Activated naive CD4-positive, alpha-beta T cell treated with anti-CD3 and anti-CD28 coated beads, Interleukin-2, amount 50 U/mL, for 16 hours (primary cell): ENCODE measurements around the gene FBXO2.
A peak's percentile ranks its signal among the peaks of the same experiment; 100 is the strongest.

Experiments
- DNase-seq: peaks from one replicate; pipeline ENCODE4 v3.0.0-alpha.2; 2020

The FBXO2 gene

DNA sequence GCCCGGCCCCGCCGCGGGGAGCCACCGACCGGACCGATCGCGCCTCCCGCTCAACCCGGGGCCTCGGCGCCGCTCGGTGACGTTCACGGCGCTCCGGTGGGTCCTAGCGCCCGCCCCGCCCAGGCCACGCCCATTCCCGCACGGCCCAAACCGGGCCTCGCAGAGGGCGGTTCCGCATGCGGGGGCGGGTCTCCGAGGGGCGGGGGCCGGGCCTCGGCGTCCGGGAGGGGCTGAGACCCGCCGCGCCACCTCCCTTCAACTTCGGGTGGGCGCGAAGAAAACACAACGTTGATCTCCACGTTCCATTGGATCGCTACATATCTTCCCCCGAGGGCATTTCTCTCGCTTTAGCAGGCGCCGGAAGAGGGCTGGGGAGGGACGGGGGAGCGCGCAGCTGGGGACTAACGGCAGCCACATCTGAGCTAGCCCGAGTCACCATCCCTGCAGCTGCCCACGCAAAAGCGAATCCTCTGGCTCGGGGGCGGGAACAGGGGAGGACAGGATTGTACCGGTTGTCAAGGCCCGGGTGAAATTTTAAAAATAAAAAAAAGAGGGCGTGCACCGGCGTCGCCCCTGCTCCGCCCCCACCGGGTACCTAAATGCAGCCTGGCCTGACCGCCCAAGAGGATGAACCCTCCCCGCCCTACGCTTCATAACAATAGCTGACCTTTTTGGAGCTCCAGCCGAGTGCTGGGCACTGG, 27.0 kb upstream of the FBXO2 start, which contains the start of gene MAD2L2:
Gene MAD2L2, minus strand, starts transcription at position 78 of the 701 bp plus-strand sequence. CDS start 547 bp downstream, outside the sequence.
- peak; percentile 94 for DNase-seq

DNA sequence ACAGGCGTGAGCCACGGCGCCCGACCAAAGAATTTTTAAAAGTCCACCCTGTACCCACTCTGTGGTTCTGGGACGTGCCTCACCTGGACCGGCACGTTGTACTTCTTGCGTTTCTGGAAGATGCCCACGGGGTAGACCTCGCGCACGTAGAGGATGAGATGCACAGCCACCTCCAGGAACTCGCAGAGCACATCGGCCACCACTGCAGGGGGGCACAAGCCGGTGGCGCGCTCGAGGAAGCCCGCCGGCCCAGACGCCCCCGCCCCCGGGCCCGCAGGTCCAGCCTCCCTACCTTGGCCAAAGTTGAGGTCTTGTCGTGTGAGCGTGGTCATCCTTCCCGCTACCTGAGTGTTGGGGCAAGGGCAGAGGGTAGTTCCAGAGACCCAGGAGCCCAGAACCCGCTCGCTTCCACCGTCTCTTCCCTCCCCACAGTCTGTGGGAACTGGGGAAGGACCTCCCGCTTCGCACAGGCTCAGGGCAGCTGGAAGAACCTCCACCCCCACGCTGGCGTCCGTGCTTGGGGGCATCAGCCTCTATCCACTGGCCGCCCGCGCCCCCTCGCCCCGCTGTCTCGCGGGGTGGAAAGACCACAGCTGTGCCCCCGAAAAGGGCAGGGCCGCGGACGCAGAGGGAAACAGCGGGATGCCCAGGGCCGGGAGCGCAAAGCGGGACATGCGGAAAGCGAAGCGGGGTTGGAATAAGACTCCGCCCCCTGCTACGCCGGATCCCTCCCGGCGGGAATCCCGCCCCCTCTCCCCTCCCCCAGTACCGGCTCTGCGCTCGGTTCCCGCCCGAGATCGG, 26.2 kb upstream of the FBXO2 start:
- no peak for DNase-seq

DNA sequence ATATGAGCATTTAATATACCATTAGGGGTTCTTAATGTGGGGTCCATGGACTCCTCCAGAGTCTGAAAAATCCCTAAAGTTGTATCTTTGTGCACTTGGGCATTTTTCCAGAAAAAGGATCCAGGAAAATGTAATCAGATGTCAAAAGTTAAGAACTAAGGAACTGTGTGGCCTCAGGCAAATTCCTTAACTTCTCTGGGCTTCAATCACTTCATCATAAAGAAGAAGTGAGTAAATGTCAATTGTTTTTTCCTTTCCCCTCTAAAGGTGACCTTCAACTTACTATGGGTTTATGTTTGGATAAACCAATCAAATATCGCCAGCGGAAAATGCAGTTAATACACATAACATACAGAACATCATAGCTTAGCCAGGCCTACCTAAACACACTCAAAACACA, 24.2 kb upstream of the FBXO2 start:
- no peak for DNase-seq

DNA sequence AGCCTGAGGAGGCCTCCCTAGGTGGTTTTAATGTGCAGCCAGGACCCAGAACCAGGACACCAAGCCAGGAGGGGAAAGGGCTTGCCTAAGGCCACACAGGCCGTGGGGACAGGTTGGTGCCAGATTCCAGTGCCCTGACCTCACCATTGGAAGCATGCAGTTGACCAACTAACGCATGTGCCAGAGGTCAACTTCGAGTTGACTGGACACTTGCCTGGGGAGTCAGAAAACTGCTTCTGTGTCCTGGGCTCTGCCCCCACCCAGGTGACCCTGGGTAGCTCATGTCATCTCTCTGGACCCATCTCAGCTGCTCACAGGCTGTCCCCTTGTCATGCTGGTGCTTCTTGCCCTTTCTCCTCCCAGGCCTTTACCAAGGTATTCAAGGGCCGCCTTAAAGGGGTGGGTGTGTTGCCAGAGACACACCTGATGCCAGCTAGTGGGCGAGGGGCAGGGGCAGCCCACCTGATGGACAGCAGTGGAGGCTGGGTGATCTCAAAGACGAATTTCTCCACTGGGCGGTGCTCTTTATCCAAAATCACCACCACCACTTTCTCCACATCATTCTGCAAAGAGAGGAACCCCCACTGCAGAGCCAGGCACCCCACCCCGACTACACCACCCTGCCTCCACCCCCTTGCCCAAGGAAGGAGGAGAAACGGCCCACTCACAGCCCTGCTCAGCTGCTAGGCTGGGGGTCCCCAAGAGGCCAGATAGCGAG, 22.3 kb upstream of the FBXO2 start:
- no peak for DNase-seq

DNA sequence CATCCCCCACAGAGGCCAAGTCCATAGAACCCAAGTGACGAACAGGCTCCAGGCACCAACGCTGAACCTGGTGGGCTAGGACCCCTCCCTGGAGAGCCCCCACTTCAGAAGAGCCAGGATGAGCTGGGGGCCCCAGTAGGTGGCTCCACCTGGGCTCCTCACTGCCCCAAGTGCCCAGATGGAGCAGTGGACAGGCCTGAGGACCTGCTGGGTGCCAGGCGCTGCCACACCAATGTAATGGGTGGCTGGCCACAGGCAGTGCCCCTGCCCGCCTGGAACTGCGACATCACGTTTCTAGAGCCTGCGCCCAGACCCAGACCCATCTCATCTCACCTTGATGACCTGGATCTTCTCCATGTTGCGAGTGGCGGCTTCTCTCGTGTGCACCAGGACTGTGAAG, 21.1 kb upstream of the FBXO2 start:
- no peak for DNase-seq

DNA sequence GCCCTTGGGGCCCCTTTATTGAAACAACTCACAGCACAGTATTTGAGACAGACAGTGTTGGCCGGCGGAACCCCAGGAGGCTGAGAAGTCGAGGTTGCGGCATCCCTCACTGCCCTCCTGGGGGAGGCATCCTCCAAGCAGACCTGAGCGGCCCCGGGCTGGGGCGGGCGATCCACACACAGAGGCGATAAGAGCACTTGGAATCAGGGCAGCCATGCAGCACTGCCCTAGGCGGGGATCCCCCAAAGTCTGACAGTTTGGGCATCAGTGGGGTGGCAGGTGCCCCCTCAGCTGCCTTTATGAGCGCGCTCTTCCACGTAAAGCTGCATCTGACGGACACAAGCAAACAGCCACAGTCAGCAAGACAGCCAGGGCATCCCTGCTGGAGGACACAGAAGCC, 20.3 kb upstream of the FBXO2 start:
- DNase-seq = no peak

DNA sequence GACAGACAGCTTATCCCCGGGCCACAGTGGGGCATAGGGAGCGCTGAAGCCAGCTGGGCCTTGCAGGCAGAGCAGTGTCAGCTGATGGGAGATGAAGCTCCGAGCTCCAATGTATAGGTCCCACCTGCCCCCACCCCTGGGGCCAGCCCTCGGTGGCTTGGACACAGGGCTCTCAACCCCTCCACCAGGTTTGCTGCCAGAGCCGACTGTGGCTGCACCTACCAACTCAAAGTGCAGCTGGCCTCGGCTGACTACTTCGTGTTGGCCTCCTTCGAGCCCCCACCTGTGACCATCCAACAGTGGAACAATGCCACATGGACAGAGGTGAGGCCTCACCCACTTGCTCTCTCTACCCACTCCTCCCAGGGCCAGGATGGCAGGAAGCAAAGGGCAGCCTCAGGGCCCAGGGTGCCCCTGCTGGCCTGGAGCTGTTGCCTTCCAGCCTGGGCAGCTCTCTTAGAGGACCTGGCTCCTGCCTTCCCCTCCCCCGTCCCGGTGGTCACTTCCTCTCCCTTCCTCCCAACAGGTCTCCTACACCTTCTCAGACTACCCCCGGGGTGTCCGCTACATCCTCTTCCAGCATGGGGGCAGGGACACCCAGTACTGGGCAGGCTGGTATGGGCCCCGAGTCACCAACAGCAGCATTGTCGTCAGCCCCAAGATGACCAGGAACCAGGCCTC, 19.0 kb upstream of the FBXO2 start:
- no peak for DNase-seq

DNA sequence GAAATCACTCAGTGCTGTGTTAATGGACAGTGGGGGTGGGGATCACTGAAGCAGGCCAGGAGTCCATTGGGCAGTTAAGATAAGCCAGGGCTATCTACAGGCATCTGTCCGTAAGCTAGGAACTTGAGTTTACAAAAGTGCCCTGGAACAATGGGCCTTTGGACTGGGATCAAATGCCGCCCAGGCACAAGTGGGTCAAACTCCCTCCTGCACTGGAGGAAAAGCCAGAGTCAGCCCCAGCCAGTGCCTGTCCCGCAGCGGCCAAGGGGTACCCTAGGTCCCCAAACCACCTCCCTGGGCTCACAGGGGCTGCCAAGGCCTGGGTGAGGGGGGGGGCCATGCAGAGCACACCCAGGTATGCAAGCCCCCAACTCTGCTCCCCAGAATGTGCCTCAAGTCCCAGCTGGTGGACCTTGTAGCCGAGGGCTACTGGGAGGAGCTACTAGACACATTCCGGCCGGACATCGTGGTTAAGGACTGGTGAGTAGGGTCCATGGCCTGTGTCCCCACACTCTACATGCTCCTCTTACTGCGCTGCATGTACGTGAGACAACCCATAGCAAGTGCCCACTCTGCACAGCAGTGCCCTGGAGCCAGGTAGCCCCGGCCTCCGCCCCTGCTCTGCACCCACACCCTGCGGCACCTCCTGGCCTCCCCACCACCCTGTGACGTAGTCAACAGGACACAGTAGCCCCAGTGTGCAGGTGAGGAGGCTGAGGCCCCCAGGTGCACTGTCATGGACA, 17.5 kb upstream of the FBXO2 start:
- DNase-seq = no peak

DNA sequence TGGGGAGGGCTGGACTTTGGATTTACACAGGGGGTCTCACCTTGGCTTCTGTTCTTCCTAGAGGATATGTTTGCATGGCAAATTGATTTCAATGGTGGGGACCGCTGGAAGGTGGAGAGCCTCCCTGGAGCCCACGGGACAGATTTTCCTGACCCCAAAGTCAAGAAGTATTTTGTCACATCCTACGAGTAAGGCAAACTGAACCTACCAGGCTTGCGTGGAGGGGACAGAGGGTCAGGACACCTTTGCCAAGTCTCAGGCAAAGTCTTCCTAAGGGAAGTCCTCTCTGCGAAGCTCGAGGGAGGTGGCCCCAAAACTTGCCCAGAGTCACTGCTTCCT, 16.9 kb upstream of the FBXO2 start:
- DNase-seq = no peak

DNA sequence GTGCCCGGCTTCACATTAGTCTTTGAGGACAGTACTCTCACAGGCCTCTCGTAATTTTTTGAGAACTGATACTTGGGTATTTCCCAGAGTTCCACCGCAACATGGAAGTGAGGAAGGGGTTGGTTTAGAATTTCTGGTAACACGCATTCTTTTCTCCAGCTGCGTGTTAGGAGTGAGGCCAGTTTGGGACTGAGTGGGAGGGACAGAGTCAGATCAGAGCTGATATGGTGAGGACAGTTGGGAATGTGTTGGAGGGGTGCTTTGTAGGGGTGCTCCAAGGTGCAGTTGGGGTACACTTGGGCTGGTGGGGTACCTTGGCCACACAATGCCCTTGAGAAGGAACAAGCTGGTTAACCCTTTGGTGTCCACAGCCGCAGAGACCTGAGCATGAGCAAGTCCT, 16.5 kb upstream of the FBXO2 start:
- no peak for DNase-seq

DNA sequence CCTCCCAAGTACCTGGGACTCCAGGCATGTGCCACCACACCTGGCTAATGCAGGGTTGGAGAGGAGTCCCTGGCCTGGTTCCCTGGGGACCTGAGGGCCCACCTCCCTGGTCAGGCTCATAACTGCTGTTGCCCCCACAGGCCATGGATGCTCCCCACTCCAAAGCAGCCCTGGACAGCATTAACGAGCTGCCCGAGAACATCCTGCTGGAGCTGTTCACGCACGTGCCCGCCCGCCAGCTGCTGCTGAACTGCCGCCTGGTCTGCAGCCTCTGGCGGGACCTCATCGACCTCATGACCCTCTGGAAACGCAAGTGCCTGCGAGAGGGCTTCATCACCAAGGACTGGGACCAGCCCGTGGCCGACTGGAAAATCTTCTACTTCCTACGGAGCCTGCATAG, 14.3 kb upstream of the FBXO2 start:
- no peak for DNase-seq

DNA sequence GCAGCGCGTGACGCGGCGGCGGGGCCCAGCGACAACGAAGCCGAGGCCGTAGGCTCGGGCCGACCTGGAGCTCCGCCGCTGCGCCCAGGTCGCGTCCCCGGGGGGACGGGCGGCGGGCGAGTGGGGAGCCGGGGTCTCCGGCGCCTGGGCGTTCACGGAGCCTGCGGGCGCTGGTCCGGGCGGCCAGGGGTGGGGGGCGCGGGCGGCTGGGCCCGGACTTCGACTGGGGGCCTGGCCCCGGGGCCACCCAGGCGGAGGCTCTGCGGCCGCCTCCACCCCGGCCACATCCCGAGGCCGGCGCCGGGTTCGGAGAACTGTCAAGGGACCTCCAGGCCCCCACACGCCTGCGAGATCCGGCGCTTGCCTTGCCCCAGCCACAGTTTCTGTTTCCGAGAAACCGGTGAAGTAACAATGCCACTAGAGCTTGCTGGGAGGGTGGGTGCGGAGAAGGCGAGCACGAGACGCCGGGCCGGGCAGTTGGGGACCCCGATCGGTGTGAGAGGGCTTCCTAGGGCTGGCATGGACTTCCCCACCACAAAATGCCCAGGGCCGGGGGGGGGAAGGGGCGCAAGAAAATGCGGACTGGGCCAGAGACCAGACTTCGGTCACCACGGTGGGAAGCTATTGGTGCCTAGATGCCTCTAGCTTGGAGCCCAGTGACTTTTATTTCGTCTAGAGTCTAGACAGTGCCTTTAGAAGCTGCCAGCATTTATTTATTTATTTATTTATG, 10.3 kb upstream of the FBXO2 start:
- DNase-seq = peak; percentile 60

DNA sequence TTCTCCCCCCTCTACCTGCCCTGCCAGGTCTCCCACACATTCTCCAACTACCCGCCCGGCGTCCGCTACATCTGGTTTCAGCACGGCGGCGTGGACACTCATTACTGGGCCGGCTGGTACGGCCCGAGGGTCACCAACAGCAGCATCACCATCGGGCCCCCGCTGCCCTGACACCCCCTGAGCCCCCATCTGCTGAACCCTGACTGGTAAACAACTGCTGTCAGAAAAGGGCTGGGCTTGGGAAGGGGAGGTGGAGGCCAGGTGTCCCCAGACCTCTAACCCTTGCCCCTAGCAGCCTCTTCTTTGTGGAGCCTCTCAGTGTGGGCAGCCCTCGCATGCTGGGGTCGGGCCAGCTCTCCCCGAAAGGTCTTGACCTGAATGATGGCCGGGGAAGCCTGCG, 6.9 kb upstream of the FBXO2 start:
- DNase-seq = no peak

DNA sequence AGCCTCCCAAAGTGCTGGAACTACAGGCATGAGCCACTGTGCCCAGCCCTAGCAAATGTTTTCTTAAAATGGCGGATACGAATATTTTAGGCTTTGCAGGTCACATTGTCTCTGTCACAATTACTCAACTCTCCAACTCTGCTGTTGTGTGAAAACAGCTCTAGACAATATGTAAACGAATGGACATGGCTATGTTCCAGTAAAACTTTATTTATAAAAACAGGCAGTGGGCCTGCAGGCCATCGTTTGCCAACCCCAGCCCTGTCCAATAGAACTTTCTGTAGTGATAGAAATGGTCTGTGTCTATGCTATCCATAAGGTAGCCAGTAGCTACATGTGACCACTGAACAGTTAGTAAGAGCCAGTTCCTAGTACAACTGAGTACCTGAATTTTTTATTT, 5.5 kb upstream of the FBXO2 start:
- DNase-seq = no peak

DNA sequence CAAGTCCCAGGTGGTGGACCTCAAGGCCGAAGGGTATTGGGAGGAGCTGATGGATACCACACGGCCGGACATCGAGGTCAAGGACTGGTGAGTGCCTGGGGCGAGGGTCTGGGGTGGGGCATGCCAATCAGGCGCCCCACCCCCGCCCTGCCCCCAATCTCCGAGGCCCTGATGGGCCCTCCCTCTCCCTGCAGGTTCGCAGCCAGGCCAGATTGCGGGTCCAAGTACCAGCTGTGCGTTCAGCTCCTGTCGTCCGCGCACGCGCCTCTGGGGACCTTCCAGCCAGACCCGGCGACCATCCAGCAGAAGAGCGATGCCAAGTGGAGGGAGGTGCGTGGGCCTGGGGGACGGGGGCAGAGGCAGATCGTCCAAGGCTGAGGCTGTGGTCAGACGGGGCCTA, 4.3 kb upstream of the FBXO2 start:
- no peak for DNase-seq

DNA sequence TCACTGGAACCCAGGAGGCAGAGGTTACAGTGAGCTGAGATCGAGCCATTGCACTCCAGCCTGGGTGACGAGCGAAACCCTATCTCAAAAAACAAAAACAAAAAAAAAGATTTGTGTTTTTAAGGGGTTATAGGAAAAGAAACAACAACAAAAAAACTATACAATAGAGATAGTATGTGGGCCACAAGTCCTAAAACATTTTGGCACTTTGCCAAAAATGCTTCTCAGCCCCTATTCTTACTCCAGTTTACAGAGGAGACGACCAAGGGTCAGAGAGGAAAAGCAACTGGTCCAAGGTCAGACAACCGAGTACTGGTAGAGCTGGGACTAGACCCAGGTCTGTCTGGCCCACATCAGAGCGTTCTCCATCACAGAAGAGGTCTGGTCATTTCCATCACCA, 3.4 kb upstream of the FBXO2 start:
- no peak for DNase-seq

DNA sequence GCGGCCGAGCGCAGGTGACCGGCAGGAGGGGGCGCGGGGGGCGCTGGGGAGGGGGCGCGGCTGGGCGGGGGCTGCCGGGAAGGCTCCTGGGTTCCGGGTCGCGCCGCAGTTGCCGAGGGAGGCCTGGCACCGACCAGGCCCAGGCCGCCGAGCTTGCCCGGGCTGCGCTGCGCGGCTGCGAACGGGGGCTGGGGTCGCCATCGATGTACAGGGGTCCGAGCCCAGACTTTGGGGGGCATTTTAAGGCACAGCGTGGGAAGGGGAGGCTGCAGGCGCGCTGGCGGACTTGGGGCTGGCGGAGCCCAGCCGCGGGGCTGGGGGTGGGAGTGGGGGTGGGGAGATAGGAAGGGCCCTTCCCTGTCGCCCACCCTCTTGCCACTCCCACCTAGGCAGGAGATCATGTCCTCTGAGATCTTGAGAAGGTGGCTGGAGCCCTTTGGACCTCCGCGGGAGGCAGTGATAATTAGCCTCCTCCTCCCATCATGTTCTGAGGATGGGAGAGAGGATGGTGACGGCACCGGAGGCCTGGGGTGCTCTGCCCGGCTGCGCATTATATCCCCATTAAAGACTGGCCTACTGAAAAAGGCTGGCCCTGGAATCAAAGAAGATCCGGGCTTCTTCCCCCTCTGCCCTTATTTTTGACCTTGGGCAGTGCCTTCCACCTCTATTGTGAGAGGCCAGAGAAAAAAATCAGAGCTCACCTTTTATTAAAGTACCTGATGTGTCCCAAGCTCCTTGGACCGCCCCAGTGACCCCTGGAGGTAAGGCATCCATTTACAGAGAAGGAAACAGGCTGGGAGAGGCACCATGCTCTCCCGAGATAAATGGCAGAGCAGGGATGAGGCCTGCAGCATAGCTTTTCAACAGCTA, 945 bp upstream of the FBXO2 start:
- DNase-seq = no peak

DNA sequence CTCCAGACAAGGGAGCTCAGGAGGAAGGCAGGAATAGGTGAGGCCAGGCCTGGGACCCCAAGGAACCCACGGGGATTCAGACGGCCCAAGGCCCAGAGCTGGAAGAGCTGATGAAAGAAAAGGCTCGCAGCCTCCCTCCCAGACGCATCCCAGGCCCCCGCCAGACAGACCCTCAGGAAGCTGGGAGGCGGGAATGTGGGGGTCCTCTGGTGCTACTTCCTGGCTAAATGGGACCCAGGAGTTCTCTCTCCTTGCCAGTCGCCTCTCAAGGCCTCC, 430 bp downstream of the FBXO2 start:
- no peak for DNase-seq

DNA sequence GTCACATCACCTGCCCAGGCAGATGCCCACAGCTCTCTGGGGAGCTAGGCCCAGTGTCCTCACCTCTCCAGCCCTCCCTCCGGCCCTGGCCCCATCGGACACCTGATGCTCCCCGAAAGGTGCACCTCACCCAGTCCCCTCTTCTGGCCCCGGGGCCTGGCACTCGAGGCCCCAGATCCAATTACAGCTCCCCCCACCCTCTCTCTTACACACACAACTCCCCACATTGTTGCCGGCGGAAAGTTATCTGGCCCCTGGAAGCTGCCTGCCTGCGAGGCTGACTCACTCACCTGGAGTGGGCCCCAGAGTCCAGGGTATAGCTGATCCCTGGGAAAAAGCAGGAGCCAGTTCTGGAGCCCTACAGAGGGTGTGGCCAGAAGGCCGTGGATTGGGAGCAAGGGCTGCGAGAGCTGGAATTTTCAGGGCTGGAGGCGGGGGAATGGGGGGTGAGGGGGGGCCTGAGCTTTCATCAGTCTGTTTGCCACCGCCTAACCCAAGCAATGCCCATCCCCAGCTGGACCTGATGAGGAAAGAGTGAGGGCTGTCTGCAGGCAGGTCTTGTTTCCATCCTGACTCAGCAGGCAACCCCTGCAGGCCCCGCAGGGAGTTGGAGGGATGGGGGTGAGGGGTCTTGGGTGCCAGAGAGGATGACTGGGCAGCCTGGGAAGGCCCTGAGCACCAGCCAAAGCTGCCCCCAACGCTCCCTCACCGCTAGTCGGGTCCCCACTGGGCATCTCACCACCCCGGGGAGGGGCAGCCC, 948 bp downstream of the FBXO2 start:
- DNase-seq = no peak

DNA sequence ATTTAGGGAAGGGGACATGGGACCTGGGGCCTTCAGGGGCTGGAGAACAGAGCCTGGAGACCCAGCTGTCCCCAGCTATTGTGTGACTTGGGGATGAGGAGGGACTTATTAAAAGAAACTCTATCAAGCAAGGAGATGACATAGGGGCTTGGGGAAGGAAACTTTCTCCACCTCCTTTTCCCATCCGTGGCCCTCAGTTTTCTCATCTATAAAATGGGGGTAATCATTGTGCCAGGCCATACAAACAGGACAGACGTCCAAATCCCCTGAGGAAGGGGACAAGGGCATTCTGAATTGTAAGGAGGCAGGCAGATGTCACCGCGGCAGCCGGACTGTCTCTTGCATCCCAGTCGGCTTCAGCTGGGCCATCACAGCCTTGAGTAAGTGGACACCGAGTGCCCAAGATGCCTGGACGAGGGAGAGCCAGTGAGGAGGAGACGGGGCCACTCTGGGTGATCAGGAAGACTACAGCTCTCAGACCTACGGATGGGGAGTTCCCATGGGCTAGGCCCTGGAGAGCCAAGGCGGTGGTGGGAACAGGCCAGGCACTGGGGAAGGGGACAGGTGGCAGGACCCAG, 1.9 kb downstream of the FBXO2 start:
- DNase-seq = no peak
